HG03159 (cell line): ENCODE data around the gene MRPL34.
"Not testable (repeated sequence)": the region's sequence is repeated elsewhere in the genome, so short reads cannot be mapped to it uniquely, and the experiment has no call there.

Source experiments
- ATAC-seq: cut with Tn5 transposase; IDR thresholded peaks from one replicate; pipeline ENCODE4 v1.9.1; 2021; ENCODE audit warnings: mild to moderate bottlenecking, moderate library complexity; ENCODE audit not compliant: unreplicated experiment

MRPL34 gene

DNA sequence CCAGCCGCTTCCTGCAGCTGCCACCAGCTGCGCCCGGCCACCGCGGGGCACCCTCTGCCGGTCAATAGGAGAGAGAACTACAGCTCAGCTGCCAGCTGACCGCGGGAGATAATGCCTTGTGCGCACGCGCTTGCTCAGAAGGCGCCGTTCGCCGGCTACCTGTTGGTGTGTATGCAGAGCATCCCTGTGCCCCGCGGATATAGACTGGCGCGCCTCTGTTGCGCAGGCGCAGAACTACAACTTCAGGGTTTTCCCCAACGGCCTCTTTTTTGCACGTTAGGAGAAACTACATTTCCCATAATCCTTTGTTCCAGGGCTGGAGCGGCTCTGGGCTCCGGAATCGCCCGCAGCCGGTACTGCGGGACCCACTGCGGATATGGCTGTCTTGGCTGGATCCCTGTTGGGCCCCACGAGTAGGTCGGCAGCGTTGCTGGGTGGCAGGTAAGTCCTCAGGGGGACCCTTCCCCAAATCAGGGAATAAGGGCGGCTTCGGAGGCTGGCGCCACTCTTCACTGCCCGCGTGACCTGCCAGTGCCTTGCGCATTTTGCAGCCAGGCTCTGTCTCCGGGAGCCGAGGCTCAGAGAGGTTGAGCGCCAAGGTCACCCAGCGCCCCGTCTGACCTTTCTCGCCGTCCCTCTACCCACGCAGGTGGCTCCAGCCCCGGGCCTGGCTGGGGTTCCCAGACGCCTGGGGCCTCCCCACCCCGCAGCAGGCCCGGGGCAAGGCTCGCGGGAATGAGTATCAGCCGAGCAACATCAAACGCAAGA, at the start of gene MRPL34:
Gene MRPL34 (plus strand): TSS at position 356 of the 768 bp plus-strand sequence. CDS start 21 bp downstream, at position 377.
- peak; percentile 43 for ATAC-seq

DNA sequence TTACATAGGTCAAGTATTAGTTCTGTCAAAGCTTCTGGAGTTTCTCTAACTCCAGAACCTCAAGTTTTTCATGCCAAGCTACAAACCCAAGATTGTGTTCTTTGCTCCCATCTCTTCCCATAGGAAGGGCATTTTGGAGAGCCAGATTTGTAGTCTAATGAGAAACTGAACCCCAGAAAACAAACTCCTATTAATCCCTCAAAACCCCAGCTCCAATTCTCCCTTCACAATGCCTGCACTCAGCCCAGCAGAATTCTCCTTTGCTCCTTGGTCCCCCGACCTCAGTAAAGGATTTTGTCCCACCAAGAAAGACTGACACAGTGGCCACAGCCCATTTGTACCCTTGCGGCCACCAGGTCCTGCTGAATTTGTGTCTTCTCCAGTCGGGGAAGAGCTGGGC, 49.5 kb upstream of the MRPL34 start:
- ATAC-seq: no peak

DNA sequence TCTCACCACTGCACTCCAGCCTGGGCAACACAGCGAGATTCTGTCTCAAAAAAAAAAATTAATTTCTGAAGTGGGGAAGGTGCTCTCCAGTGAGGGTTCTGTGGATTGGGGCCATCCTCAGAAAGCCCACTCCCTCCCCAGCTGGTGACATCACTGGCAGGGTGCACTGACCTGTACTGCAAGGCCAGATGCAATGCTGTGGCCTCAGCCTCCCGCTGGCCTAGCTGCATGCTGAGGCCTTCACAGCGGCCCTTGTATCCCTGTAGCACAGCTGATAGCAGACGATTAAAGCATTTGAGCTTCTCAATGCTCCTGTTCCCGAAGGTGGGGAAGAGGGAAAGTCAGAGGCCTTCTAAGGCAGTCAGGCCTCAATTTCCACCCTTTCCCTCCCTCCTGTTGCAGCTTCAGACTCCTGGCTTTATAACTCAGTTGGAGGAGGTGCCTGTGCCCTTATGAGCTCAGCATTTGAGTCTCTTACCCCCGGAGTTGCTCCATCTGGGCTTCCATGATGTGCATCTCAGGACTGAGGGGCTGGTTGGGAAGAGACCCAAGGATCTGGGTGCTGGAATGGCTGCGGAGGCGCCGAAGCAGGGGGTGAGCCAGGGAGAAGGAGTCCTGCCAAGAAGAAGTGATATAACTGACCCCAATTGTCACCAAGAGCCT, 46.4 kb upstream of the MRPL34 start:
- no peak for ATAC-seq

DNA sequence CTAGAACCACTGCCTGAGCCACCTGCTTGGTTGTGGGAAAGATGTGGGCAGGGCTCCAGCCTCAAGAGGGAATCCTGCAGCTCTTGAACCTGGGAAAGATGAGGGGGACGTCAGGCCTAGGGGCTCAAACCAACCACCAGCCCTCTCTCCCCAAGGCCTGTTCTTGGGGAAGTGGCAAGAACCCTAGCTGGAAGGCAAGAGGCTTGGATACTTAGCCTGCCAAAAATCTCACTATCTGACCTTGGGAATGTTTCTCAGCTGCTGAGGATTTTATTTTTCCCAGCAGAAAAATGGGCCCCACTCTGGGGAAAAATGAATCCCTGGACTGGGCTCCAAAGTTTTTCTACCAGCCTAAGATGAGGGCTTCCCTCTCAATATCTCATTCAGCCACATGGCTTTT, 45.7 kb upstream of the MRPL34 start:
- no peak for ATAC-seq

DNA sequence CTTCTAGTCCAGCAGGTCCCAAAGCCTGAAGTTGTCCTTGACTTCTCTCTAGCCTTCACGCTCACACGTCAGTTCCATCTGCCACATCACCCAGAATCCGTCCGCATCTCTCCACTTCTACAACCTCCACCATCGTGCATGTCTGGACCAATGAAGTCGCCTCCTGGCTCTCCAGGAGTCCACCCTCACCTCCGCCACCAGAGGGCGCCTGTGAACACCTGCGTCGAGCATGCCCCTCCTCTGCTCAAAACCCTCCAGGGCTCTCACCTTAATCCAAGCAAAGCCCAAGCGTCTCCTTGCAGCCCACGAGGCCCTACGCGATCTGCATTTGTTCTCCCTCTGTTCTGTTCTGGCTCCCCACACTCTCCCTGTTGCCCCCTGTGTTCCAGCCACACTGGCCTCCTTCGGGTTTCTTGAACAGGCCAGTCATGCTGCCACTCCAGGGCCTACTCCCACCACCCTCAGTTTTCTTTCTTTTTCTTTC, 44.8 kb upstream of the MRPL34 start:
- ATAC-seq: peak; percentile 70

DNA sequence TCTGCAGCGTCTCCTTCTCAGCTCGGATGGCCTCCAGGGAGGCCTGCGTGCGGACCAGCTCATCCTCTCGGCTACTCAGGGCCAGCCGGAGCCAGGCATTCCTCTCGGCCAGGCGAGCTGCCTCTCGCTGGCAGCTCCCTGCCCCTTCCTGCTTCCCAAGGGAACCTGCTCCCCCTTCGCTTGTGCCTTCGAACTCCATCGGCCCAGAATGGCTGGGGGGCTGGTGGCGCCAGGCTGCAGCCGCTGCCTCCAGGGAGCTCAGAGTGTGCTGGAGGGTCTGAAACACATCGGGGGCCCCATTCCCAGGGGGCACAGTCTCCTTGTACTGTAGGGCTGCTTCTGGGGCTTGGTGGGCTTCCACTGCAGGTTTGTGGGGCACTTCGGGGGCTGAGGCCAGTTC, 43.1 kb upstream of the MRPL34 start:
- no peak for ATAC-seq

DNA sequence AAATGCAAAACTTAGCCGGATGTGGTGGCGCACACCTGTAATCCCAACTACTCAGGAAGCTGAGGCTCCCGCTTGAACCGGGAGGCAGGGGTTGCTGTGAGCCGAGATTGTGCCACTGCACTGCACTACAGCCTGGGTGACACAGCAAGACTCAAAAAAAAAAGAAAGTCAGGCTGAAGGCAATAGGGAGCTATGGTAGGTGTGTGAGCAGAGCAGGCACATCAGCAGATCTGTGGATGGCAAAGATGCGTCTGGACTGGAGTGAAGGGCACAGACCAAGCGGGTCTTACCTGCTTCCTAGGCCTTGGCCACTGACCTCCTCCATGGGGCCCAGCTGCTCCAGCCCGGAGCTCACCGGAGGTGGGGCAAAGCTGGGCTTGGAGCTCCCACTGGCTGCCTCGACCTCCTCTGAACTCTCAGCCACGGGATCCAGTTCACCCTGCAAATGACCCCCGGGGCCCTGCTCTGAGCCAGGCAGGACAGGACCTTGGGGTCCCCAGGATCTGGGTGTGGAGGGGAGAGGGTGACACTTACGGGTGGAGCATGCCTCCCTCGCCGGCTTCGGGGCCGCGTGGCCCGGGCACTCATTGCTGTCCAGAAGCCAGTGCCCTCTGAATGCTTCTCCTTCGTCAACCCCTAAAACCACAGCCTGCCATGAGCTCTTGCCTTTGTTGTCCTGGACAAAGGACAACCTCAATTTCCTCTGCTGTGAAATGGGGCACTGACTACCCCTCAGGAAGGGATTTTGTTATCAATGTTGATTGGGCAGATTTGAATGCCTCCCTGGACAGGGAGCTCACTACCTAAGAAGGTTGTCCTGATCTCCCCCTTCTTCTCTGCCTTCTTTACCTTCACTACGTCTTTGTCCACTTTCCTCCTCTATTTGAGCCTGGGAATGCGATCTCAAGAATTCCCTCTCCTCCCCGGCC, 41.7 kb upstream of the MRPL34 start:
- ATAC-seq: no peak

DNA sequence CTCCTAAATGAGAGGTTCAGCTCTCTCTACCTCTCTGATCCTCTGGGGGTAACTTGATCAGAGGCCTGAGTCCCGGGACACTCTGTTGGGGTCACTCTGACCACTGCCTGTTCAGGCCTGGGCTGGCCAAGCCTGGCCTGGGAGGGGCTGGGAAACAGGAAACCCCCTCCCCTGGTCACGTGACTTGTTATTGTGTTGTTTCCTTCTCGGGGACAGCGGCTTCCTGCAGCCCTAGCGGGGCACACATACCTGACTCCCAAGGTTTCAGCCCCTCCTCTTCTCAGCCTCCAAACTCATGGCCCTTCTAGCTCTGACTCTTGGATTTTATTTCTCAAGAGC, 41.1 kb upstream of the MRPL34 start, which contains the start of gene USHBP1:
Gene USHBP1 (minus strand): TSS at position 105 of the 339 bp plus-strand sequence. CDS start 446 bp downstream, outside the sequence.
- ATAC-seq: no peak

DNA sequence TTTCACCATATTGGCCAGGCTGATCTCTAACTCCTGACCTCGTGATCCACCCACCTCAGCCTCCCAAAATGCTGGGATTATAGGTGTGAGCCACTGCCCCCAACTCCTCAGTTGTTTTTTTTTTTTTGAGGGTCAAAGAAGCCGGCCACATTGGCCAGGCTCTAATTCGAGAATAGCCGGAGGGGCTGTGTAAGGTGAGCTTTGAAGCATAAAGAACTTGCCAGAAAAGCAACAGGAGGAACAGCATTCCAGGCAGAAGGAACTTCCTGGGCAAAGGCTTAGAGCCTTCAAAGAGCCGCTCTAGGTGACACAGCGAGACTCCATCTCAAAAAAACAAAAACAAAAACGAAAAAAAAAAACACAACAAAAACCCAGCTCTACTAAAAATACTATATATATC, 39.6 kb upstream of the MRPL34 start:
- no peak for ATAC-seq

DNA sequence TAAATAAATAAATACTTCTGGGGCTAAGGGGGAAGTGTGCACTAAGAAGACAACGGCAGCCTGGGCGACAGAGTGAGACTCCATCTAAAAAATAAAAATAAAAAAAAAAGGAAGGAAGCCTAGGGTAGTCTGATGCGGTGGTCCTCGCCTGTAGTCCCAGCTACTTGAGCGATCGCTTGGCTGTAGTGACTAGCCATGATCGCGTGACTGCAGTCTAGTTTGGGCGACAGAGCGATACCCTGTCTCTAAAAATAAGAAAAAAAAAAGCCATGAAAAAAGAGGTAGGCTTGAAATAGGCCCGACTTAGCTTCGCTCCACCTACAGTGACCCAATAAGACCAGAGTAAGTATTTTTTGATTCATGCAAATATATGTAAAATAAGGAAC, 39.1 kb upstream of the MRPL34 start:
- no peak for ATAC-seq

DNA sequence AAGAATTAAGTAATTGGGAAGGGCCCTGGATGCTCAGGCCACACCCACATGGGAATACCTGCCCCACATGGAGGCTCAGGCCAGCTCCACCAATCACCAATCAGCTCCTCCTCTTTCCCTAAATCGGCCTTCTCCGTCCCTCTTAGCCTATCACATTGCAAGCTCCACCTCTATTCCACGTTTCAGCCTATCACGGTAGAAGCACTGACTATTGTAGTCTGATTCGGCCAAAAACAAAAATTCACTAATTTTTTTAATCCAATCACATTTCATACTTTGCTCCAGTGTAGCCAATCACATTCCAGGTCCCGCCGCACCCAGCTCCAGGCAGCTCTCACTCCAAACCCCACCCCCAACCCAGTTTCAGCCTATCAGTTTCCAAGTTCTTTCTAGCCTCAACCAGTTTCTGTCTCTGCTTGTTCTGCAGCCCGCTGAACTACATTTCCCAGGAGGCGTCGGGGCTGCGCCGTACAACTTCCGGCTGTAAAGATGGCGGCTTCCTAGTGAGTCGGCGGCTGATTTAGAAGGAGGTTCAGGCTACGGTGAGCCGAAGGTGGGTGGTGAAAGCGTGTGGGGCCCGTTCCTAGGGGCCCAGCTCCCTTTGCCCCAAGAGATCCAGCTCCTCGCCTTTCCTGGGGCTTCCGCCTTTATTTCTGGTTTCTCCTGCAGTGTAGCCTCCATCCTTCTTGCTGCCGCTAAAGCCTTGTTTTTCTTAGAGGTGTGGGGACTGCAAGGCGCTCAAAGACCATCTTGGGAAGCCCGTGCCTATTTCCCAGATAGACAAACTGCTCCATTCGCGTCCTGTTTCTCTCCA, 38.5 kb upstream of the MRPL34 start, which contains the start of gene BABAM1:
Gene BABAM1 (plus strand): TSS at position 469 of the 814 bp plus-strand sequence. CDS start 1,364 bp downstream, outside the sequence.
- peak; percentile 86 for ATAC-seq

DNA sequence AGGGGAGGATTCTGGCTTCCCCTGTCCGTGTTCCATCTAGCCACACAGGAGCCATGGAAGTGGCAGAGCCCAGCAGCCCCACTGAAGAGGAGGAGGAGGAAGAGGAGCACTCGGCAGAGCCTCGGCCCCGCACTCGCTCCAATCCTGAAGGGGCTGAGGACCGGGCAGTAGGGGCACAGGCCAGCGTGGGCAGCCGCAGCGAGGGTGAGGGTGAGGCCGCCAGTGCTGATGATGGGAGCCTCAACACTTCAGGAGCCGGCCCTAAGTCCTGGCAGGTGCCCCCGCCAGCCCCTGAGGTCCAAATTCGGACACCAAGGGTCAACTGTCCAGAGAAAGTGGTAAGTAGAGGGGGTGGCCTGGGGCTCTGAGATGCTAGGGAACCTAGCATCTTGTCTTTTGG, 36.9 kb upstream of the MRPL34 start:
- no peak for ATAC-seq

DNA sequence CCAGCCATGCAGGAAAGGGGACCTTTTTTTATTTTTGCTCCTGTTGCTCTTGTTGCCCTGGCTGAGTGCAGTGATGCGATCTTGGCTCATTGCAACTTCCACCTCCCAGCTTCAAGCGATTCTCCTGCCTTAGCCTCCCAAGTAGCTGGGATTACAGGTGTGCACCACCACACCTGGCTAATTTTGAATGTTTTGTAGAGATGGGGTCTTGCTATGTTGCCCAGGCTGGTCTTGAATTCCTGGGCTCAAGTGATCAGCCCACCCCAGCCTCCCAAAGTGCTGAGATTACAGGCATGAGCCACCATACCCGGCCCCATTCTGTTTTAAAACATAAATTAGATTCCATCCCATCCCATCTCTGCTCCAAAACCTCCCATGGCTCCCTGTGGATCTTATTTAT, 30.8 kb upstream of the MRPL34 start:
- ATAC-seq: not testable (repeated sequence)

DNA sequence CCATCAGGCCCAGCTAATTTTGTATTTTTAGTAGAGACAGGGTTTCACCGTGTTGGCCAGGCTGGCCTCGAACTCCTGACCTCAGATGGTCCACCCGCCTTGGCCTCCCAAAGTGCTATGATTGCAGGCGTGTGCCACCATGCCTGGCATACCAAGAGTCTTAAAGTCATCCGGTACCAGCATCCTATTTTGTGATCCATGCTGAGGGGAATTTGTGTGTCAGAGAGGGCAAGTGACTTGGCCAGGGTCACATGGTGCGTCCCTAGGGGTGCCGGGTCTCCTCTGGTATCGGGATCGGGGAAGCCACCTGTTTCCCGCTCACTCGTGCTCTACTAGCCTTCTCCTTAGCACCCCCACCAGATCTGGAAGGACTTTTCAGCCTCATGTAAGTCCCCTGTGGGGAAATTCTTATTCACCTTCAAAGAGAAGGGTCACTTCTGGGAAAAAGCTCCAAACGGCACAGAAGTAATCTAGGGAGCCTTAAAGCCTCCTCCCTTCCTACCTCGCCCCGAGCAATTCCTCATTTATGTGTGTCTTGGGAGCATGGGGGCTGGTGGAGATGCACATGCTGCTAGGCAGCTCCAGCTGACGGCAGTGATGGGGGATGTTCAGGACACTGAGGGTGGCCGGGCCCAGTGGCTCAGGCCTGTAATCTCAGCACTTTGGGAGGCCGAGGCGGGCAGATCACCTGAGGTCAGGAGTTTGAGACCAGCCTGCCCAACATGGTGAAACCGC, 30.1 kb upstream of the MRPL34 start:
- no peak for ATAC-seq

DNA sequence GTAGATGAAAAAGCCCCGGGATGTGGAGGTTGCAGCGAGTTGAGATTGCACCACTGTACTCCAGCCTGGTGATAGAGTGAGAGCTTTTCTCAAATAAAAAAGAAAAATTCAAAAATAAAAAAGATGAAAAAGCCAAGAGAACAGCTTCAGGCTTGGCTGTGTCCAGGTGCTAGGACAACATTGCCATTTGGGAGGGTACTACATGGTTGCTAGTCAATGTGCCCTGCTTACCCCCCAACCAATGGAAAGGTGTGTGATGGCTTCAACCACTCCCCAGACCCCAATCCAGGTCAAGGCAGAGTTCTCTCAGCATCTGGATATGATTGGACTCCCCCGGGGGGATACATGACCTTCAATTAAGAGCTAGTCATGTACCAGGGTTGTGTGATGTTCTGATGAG, 26.2 kb upstream of the MRPL34 start:
- no peak for ATAC-seq

DNA sequence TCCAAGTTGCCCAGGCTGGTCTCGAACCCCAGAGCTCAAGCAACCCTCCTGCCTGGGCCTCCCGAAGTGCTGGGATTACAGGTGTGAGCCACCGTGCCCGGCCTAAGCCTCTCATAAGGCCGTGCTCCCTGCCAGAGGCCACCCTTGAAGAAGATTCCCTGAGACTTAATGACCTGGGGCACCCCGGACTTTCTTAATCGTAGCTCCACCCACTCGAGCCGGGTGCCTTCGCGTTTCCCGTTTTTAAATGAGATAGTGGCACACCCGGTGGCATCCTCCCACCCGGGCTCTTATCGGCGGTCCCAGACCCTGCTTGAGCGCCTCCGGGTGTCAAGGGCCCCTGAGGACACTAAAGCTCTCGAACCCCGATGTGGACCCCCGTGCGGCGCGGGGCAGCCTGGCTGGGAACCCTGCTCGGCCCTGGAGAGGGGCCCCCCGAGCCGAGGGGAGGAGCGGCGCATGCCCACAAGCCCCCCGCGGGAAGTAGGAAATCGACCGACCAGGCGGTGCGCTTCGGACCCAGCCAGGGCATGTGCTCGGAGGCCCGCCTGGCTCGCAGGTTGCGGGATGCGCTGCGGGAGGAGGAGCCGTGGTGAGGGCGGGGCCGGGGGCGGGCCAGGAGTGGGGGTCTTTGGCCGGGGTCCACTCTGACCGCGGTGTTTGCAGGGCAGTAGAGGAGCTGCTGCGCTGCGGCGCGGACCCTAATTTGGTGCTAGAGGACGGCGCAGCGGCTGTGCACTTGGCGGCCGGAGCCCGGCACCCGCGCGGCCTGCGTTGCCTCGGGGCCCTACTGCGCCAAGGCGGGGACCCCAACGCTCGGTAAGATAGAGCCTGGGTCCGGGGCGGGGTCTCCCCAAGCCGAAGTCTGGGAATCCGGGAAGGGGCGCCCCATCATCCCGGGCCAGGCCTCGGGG, 24.0 kb upstream of the MRPL34 start, which contains the start of gene ANKLE1:
Gene ANKLE1 (plus strand): TSS at position 511 of the 914 bp plus-strand sequence. CDS start 20 bp downstream, at position 531.
- ATAC-seq: no peak

DNA sequence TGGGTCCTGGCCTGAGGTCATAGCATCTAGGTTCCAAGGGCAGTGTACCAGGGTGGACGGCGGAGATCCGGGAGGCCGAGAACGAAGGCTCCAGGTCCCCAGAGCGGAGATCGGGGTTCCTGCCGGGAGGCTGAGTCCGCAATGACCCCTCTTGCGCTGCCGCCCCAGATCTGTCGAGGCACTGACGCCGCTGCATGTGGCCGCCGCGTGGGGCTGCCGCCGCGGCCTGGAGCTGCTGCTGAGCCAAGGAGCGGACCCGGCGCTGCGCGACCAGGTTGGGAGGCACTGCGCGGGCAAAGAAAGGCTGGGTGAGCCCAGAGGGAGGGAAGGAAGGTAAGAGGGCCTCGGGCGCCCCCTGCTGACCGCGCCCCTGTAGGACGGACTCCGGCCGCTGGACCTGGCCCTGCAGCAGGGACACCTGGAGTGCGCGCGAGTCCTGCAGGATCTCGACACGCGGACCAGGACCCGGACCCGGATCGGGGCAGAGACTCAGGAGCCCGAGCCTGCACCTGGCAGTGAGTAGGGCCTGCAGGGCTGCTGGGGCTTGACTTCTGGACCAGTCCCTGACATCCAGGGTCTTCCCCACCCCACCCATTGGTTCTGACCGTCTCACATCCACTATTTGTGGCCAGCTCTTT, 23.1 kb upstream of the MRPL34 start:
- ATAC-seq: peak; percentile 63

DNA sequence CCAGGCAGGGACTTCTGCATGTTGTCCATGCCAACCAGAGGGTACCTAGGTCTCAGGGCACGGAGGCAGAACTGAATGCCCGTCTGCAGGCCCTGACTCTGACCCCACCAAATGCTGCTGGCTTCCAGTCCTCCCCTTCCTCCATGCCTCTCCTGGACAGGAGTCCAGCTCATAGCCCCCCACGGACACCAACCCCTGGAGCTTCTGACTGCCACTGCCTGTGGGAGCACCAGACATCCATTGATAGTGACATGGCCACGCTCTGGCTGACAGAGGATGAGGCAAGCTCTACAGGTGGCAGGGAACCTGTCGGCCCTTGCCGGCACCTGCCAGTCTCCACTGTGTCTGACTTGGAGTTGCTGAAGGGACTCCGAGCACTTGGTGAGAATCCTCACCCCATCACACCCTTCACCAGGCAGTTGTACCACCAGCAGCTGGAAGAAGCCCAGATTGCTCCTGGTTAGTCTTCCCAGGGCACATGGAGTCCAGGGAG, 22.1 kb upstream of the MRPL34 start:
- ATAC-seq: no peak
